ENCODE data around the gene TTC5. TPM values are rescaled to one million over a fixed set of nuclear protein-coding genes. Genes with fewer than 3 reads are reported as not detected.

TTC5 gene
- total RNA-seq, 4 donors from 2014 or later, result 9.2 to 11.7 (median 10.8) TPM

- no peak for TF ChIP-seq CTCF (IDR thresholded peaks at IDR 0.05; ENCODE audit: low read depth)
These were observed 10.7 kb downstream of the TTC5 start for GRCh38 chr14:20295067-20295466.

- TF ChIP-seq CTCF (IDR thresholded peaks at IDR 0.05; ENCODE audit: low read depth), result no peak
These were observed 11.1 kb downstream of the TTC5 start for GRCh38 chr14:20294636-20295035.

- no peak for TF ChIP-seq CTCF (IDR thresholded peaks at IDR 0.05; ENCODE audit: low read depth)
These were observed 27.3 kb downstream of the TTC5 start for GRCh38 chr14:20278414-20278813.

- no peak for TF ChIP-seq CTCF (IDR thresholded peaks at IDR 0.05; ENCODE audit: low read depth)
These were observed 28.3 kb downstream of the TTC5 start for GRCh38 chr14:20277409-20277808.

GRCh38 chr14:20274062-20274461, 31.7 kb downstream of the TTC5 start:
- no peak for TF ChIP-seq CTCF (IDR thresholded peaks at IDR 0.05; ENCODE audit: low read depth)

- no peak for TF ChIP-seq CTCF (IDR thresholded peaks at IDR 0.05; ENCODE audit: low read depth)
These were observed 43.1 kb downstream of the TTC5 start for GRCh38 chr14:20262642-20263128.

GRCh38 chr14:20247646-20248246, 58.0 kb downstream of the TTC5 start:
- TF ChIP-seq CTCF (IDR thresholded peaks at IDR 0.05; ENCODE audit: low read depth), result no peak

Small RNAs within 50 kb of the gene (small RNA-seq; reads per million reads assigned to genes)
- gene SNORA79B (not detected), gene SNORD126 (720 reads per million, percentile 99 among the genes with 10 or more reads in this experiment)

Other genes with a start within 250 kb of the TTC5 start
- gene OR4L1, start 245.9 kb downstream of the TTC5 start, total RNA-seq, result not detected
- not detected for gene OR4K17, start 195.2 kb downstream of the TTC5 start, total RNA-seq
- gene OR4N5, start 167.1 kb downstream of the TTC5 start, total RNA-seq, result not detected
- gene OR11G2, start 115.1 kb downstream of the TTC5 start, total RNA-seq, result not detected
- not detected for gene OR11H6, start 82.2 kb downstream of the TTC5 start, total RNA-seq
- not detected for gene OR11H7, start 77.0 kb downstream of the TTC5 start, total RNA-seq
- not detected for gene OR11H4, start 66.7 kb downstream of the TTC5 start, total RNA-seq
- 10 to 100 TPM; 29.8 to 53.9 (median 43.1) TPM for gene CCNB1IP1, start 27.3 kb upstream of the TTC5 start, total RNA-seq
- gene PARP2, start 37.7 kb upstream of the TTC5 start, total RNA-seq, result 10 to 100 TPM in 3 of 4 donors, 1 to 10 TPM in 1; 9.2 to 20.3 (median 15.4) TPM
- 10 to 100 TPM; 24.8 to 34.5 (median 28.2) TPM for gene TEP1, start 107.5 kb upstream of the TTC5 start, total RNA-seq
- 1 to 10 TPM in 2 of 4 donors, under 1 TPM in 2; 0.16 to 3.4 (median 0.81) TPM for gene KLHL33, start 130.2 kb upstream of the TTC5 start, total RNA-seq
- 10 to 100 TPM; 29.5 to 64.6 (median 41.6) TPM for gene OSGEP, start 148.9 kb upstream of the TTC5 start, total RNA-seq
- gene APEX1, start 149.3 kb upstream of the TTC5 start, total RNA-seq, result 100 to 1,000 TPM; 108 to 172 (median 137) TPM
- 10 to 100 TPM; 15.8 to 32.0 (median 25.9) TPM for gene PIP4P1, start 155.5 kb upstream of the TTC5 start, total RNA-seq
- gene PNP, start 163.5 kb upstream of the TTC5 start, total RNA-seq, result 10 to 100 TPM; 17.5 to 47.3 (median 35.7) TPM
- not detected for gene RNASE10, start 199.6 kb upstream of the TTC5 start, total RNA-seq

Data from subcutaneous adipose tissue (tissue), 4 donors.